Cerebellar nuclear complex (tissue), 1 donor: Measurements from ENCODE around the gene GRHPR.
"Not testable (repeated sequence)": the region's sequence is repeated elsewhere in the genome, so short reads cannot be mapped to it uniquely, and the experiment has no call there.

ENCODE experiments used
- DNase-seq, 2 experiments: peaks; one replicate each; lab custom pipeline; 2025; lab: John Stamatoyannopoulos, UW

GRHPR gene

DNA sequence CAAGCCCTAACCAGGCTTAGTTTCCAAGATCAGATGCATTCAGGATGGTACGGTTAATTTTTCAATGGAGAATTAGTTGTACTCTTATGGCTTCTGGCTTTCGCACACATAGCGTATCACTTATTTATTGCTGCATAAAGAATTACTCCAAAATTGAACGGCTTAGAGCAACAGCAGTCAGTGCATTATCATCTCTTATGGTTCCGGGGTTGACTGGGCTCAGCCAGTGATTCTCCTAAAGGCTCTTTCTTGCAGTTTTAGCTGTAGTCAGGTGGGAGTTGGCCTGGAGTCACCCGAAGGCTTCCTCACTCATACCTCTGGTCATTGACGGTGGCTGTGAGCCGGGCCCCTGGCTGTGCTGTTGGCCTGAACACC, 595 bp upstream of the GRHPR start:
- DNase-seq: peak in 1 of 2 experiments; percentile 7

DNA sequence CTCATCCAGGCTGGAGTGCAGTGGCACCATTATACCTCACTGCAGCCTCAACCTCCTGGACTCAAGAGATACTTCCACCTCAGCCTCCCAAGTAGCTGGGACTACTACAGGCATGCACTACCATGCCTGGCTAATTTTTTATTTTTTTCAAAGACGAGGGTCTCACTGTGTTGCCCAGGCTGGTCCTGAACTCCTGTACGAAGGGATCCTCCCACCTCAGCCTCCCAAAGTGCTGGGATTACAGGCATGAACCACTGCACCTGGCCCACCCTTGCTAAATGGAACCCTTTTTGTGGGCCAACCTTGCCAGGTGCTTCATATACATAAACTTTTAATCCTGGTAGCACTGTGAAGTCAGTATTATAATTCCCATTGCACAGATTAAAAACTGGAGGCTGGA, 1.0 kb downstream of the GRHPR start:
- no peak for DNase-seq

DNA sequence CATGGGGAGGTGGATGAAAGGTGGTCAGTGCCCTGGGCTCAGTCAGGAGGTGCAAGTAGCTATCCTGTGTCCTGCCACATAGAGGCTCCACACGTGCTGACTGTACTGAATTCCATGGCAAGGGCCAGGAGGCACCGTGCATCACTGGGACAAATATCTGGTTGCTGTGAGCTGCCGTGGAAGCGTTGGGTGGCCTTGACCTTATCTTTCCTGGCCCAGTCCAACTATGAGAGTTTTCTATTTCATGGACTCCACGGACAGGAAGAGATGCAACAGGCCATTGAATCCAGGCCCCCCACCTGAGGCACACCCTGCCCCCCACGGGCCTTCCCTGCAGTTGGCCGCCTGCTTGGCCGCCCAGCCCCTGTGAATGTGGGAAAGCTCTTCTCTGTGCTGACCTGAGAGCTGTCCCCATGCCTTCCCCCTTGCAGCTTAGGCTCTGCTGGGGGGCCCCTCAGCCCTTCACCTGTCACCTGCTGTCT, 1.7 kb downstream of the GRHPR start:
- no peak for DNase-seq

DNA sequence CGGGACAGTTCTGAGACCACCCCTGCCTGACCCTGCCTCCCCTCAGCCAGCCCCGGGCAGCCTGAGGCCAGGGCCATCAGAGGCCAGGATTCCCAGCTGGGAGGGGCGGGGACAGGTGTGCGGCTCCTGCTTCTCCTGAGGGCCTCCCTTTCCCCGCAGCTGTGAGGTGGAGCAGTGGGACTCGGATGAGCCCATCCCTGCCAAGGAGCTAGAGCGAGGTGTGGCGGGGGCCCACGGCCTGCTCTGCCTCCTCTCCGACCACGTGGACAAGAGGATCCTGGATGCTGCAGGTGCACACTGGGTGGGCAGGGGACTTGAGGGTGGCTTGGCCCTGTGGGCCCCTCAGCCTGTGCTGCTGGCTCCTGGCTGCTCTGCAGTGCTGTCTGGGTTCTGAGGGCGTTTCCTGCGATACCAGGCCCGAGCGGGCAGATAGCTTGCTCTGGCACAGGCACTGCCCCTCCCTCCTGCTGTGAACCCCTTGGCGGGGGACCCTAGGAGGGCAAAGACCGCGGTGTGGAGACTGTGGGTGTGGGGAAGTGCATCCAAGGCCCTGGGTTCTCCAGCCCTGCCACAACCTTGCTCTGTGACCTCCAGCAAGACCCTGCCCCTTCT, 2.3 kb downstream of the GRHPR start:
- DNase-seq: no peak

DNA sequence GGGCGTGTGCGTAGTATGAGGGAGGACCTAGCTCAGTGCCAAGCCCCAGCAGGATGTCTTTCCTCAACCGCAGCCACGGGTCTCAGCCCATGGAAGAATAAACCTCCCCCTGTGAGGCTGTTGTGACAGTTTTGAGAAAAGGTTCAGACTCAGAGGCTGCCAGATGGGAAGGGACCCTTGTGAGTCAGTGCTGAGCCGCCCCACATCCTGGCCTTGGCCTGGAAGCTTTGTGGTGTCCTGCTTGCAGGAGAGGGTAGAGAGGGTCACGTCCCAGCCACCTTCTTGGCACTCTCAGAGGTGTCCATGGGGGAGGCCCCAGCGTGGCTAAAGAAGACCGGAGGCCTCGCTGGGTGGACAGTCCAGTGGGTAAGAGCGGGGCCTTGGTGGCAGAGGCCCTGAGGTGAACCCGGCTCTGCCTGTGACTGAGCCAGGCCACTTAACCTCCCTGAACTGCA, 2.8 kb downstream of the GRHPR start:
- no peak for DNase-seq

DNA sequence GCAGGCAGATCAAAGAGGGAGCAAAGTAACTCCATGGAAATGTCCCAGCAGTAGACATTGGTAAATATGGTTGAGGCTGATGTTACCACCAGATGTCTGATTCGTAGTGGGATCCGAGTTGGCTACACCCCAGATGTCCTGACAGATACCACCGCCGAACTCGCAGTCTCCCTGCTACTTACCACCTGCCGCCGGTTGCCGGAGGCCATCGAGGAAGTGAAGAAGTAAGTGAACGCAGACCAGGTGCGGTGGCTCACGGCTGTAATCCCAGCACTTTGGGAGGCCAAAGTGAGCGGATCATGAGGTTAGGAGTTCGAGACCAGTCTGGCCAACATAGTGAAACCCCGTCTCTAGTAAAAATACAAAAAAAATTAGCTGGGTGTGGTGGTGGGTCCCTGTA, 3.9 kb downstream of the GRHPR start:
- DNase-seq: not testable (repeated sequence)

DNA sequence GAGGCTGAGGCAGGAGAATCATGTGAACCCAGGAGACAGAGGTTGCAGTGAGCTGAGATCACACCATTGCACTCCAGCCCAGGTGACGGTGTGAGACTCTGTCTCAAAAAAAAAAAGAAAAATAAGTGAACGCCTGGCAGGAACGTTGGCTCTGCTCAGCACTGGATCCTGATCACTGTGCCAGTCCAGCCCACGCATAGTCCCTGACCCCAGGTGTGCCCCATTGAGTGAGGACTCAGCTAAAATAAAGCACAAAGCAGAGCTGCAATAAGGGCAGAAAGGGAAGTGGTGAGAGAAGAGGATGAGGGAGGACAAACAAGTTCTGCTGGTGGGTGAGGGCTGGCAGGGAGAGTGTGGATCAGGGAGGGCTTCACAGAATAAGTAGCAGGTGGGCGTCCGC, 4.3 kb downstream of the GRHPR start:
- no peak for DNase-seq

DNA sequence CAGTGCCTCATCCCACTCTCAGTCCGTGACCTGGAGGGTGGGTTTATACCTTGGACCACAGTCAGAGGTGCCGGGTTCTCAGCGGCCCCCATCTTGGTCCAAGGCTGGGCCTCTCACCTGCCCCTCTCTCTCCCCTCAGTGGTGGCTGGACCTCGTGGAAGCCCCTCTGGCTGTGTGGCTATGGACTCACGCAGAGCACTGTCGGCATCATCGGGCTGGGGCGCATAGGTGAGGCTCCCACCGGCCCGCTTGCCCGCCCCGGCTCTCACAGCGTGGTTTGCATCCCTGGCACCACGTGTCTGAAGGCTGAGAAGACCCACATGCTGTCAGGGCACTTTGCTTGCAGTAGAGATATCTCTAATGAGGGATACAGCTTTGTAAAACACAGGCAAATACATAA, 5.8 kb downstream of the GRHPR start:
- no peak for DNase-seq

DNA sequence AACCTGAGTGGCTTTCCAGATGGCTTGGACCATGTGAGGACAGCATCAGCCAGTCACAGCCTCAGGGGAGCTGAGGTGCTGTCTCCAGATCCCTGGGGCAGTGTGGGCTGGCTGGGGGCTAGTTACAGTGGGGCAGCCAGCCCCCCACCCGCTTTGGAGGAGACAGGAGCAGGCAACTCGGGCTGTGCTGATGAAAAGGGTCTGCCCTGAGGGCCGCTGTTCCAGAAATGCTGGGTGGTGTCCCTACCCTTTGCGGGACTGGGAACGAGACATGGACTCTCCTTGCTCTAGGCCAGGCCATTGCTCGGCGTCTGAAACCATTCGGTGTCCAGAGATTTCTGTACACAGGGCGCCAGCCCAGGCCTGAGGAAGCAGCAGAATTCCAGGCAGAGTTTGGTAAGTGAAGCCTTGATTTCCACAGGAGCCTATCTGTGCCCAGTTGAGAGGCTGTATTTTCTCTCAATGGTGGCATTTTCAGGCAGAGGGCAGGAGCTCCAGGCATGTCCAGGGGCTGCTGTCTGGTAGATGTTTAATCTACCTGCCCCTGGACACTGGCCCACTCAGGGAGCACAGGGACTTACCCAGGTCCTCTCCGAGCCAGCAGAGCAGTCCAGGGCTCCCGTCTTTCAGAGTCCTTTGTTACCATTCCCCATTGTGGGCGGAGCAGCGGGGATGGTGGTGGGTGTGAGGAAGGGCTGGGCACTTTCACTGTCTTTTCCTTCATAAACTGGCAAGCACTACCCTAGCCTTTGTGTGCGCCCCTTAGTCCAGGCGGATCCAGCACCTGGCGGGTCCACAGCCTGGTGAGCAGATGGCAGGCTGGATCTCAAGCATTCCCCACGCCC, 7.2 kb downstream of the GRHPR start:
- no peak for DNase-seq

DNA sequence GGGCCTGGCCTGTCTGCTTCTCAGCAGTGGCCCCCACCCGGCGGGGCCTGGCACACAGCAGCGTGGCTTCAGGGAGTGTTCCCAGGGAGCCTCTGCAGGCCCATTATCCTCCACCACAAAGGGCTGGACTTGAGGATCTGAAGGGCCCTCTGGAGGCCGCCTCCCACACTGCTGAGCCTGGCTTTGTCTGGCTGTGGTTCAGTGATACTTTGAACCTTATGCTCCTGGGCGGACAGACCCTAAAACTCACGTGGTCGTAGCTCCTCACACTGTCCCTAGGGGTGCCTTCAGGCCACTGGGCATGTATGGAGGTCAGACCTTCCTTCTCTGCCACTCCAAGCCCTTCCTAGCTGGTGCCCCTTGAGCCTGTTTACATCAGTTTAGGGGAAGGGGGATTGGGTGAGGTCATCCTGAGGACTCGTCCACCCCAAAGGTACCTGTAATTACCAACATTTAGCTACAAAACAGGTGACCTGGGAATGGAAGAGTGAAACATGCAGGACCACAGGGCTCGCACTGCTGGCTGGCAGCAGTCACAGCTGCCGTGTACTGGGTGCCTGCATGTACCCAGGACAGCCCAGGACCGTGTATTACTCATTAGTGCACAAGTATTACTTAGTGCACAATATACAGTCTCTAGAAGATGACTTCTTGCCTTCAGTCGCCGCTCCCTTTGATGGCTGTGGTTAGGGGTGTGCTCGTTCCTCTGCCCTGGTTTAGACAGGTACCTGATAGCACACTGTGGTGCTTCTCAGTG, 8.5 kb downstream of the GRHPR start:
- DNase-seq: no peak

DNA sequence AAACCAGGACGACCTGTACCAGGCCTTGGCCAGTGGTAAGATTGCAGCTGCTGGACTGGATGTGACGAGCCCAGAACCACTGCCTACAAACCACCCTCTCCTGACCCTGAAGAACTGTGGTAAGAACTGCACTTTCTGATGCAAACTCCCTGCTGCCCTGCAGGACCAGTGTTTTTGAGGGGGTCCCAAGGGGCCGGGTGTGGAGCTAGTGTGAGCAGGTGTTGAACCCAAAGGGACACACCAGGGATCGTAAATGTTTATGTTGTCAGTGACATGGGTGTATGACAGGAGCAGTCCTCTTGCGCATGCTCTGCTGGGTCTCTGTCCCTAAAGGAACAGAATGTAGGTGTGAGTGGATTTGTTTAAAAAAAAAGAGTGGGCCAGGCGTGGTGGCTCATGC, 9.5 kb downstream of the GRHPR start:
- no peak for DNase-seq

DNA sequence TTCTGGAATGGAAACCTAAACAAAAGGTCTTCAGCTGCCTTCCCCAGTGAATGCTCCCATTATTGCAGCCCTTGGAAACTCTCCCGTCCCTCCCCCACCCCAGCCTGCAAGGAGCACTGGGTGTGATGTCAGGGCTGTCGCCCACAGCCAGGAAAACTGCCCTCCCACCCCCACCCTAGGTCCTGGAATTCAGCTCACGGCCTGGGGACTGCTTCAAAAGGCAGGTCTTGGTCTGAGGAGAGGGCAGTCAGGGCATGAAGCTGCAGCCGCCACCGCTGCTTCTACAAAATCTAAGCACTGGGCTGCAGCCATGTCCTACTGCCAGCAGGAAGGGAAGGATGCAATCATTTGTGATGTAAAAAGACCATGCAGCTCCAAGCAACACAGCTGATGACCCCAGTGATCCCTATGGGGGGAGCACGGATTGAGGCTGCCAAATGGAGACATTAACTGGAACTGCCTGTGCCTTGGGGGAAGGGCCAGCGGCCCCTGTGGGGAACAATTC, 11.4 kb downstream of the GRHPR start:
- DNase-seq: no peak

DNA sequence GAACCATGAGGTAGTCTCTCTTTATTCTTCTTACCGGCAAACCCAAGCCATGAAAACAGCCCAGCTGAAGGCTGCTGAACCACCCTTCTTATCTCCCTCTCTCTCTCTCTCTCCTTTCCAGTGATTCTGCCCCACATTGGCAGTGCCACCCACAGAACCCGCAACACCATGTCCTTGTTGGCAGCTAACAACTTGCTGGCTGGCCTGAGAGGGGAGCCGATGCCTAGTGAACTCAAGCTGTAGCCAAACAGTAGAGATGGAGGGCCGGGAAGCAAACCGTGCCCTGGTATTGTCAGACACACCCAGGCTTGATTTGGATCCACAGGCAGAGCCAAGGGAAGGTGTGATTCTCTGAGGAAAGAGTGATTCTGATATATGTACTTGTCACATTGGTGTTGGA, 14.0 kb downstream of the GRHPR start:
- DNase-seq: no peak

DNA sequence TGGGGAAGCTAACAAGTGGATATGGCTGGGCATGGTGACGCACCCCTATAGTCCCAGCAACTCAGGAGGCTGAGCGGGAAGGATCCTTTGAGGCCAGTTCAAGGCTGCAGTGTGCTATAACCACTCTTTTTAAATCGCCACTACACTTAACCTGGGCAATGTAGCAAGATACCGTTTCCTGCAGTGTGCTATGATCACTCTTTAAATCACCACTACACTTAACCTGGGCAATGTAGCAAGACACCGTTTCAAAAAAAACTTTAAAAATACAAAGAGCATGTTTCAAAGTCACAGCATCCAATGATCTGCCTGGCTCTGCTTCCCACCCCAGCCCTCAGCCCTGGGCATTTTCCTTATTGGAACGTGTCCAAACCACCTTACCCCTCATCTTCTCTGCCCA, 14.5 kb downstream of the GRHPR start:
- DNase-seq: no peak

DNA sequence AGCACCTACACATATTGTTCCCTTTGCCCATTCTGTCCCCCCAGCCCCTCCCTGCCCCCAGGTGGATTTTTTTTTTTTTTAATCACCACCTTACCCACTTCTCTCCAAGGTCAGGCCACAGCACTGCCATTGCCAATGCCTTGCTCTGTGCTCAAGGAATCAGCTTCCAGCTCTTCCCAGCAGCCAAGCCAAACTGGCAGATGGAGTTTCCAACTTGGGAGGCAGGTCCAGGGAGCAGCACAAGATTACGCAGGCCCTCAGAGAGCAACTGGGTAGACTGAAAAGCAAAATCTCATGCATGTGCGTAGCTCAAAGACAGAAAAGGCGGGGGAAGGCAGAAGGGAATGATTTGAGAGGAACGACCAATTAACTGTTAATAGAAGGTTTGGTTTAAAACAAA, 15.1 kb downstream of the GRHPR start:
- DNase-seq: no peak

DNA sequence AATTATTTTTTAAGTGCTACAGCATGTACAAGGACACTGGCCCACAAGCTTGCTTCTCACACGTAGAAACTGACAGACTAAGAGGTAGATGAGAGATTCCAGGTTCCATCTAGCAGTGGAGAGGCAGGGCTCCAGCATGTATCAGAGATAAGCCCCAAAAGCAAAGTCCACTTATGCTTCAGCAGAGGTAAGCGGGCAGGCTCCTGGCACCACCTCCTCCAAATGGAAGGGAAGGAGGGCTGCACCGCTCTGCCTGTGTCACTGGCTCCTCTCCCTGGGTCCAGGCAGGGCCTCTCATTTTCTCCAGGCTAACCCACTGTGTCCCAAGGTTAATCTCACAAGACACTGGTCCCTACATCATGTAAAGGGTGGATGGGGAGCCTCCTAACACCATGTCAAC, 15.9 kb downstream of the GRHPR start:
- DNase-seq: no peak

DNA sequence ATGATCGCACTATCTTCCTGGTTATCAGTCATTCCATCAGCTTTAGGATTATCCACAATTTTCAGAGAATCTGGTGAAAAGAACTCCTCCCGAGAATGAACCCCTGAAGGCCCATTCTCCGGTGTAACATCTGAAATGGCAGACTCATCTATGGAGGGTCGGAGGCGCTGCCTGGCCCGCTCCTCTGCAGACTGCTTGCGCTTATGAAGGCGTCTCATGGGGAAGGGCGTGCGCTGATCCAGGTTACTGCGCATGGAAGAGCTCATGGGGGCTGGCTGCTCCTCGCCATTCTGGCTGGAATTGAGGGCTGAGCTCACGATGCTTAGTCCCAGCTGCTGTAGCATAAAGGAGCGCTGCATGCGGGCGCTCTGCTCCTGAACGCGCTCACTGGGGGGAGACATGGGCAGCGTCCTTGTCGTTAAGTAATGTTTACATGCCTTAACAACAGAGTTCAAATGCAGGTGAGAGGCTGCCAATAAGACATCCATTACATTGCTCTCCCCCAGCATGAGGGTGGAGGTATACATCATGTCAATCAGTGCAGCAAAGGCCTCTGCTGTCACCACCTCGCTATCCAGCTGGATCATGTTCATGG, 19.4 kb downstream of the GRHPR start:
- no peak for DNase-seq

DNA sequence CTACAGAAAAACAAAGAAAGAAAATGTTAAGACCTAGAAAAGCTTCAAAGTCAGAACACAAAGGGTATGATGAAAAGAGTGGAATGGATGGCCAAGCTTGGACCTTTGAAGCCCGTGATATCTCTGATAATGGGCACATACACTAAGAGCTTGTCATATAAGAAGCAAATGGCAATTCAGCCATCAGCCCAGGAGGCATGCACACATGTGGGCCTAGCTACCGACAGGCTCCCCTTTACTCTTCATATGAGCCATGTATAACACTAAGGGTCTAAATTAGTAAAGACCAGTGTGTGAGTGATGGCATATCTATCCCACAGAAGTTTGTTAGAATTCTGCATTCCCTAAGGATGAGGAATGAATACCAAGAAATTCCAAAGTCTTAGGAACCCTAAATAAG, 20.1 kb downstream of the GRHPR start:
- DNase-seq: no peak

DNA sequence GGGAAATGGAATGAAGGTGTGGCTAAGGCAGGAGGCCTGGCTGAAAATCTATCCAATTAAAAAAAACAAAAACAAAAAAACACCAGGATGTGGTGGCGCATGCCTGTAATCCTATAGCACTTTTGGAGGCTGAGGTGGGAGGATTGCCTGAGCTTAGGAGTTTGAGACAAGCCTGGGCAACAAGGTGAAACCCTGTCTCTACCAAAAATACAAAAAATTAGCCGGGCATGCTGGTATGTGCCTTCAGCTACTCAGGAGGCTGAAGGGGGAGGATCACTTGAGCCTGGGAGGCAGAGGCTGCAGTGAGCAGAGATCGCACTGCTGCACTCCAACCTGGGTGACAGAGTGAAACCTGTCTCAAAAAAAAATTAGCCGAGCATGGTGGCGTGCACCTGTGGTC, 21.1 kb downstream of the GRHPR start:
- DNase-seq: no peak

DNA sequence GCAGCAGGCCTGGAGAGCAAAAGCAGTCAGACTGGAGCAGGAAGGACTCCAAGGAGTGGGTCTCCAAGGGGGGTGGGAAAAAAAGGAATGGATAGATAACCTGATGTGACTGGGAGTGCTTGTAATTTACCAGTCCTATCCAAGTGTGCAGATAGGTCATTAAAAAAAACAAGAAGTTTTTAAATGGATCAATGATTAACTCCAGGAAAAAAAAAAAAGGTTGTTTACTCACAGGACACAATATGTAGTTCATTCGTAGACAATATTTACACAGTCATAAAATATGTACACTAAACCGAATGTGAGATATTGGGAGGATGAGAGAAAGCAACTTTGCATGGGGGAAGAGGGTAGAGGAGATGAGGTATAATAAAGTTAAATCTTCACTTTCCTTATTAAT, 22.4 kb downstream of the GRHPR start:
- no peak for DNase-seq

DNA sequence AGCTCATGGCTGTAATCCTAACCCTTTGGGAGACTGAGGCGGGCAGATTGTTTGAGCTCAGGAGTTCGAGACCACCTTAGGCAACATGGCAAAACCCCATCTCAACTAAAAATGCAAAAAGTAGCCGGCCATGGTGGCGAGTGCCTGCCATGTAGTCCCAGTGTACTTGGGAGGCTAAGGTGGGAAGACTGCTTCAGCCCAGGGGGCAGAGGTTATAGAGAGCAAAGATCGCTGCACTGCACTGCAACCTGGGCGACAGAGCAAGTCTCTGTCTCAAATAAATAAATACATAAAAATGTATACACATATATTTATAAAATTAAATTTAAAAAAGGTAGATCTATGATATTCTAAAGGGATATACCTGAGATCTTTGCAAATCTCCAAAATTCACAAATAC, 23.3 kb downstream of the GRHPR start:
- no peak for DNase-seq

DNA sequence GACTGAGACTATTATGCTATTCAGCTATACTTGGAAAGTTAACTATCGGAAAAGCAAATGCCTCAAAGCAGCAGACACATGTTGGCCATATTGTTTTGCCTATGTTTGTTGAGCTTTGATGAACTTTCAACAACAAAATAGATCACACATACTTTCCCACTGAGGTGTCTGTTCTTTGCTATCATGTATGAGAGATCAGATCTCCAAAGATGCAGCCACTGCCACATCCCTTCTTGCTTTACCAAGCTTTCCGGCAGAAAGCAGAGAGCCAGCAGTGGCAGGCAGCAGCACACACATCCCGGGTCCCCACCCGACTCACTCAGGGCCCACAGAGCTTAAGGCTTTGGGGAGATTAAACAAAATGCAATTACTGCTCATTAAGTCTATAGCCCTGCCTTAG, 23.9 kb downstream of the GRHPR start:
- DNase-seq: no peak
